SH-SY5Y (cell line): ENCODE data around the gene OR13C5.
"Not testable (repeated sequence)": the region's sequence is repeated elsewhere in the genome, so short reads cannot be mapped to it uniquely, and the experiment has no call there.

Experiments used
- GATA2 ChIP-seq: IDR thresholded peaks from 2 replicates; pipeline ENCODE4 v1.6.1; 2011; ENCODE audit warnings: mild to moderate bottlenecking, low read depth, low read length
- GATA3 ChIP-seq: IDR thresholded peaks from 2 replicates; pipeline ENCODE4 v1.6.1; 2011; ENCODE audit warnings: low read depth, mild to moderate bottlenecking, low read length, moderate library complexity

DNA sequence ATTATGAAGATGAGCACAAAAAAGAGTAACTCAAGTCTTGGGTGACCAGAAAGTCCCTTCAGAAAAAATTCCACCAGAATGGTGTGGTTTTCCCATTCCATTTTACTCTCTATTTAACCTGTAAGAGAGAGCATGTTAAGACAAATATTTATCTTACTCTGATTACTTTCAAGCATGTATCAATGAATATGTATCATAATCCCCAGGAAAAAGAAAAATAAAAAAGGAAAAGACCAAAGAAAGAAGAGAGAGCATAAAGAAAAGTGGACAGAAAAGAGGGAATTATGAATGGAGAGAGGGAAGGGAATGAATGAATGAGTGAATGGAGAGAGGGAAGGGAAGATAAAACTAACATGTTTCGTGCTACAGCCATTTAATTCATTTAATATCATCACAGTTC lies 6.3 kb upstream of the OR13C5 start, which contains the start of gene OR13C2:
- TF ChIP-seq GATA3, GATA2: not testable (repeated sequence)
